Activated CD8-positive, alpha-beta memory T cell treated with anti-CD3 and anti-CD28 coated beads, Interleukin-2, amount 50 U/mL, for 1 hour (primary cell): ENCODE measurements around the gene MBNL2.

ENCODE experiments used
- DNase-seq: peaks from one replicate; pipeline ENCODE4 v3.0.0-alpha.2; 2020; ENCODE audit errors: extremely low read depth

The MBNL2 gene

GRCh38 chr13:97300871-97301270 is 78.7 kb downstream of the MBNL2 start:
- DNase-seq: no peak

- DNase-seq: no peak
Measured at GRCh38 chr13:97301382-97302095, 79.4 kb downstream of the MBNL2 start.

GRCh38 chr13:97302611-97303010 is 80.5 kb downstream of the MBNL2 start:
- DNase-seq: no peak

- DNase-seq: no peak
Measured at GRCh38 chr13:97306106-97306505, 84.0 kb downstream of the MBNL2 start.

GRCh38 chr13:97306645-97307044 is 84.5 kb downstream of the MBNL2 start:
- no peak for DNase-seq

- no peak for DNase-seq
Measured at GRCh38 chr13:97307118-97307881, 85.2 kb downstream of the MBNL2 start.

- no peak for DNase-seq
Measured at GRCh38 chr13:97307882-97308624, 85.9 kb downstream of the MBNL2 start.

GRCh38 chr13:97308735-97309429 is 86.7 kb downstream of the MBNL2 start:
- DNase-seq: no peak

- DNase-seq: no peak
Measured at GRCh38 chr13:97310809-97311436, 88.8 kb downstream of the MBNL2 start.

- no peak for DNase-seq
Measured at GRCh38 chr13:97311956-97312355, 89.8 kb downstream of the MBNL2 start.

- DNase-seq: no peak
Measured at GRCh38 chr13:97313551-97314260, 91.6 kb downstream of the MBNL2 start.

- DNase-seq: no peak
Measured at GRCh38 chr13:97316390-97316789, 94.3 kb downstream of the MBNL2 start.

GRCh38 chr13:97317933-97318332 is 95.8 kb downstream of the MBNL2 start:
- DNase-seq: no peak

GRCh38 chr13:97318532-97318931 is 96.4 kb downstream of the MBNL2 start:
- no peak for DNase-seq

- DNase-seq: no peak
Measured at GRCh38 chr13:97319113-97319720, 97.1 kb downstream of the MBNL2 start.

GRCh38 chr13:97321101-97321500 is 99.0 kb downstream of the MBNL2 start:
- DNase-seq: no peak

- no peak for DNase-seq
Measured at GRCh38 chr13:97321616-97322321, 99.6 kb downstream of the MBNL2 start.

- no peak for DNase-seq
Measured at GRCh38 chr13:97322740-97323342, 100.7 kb downstream of the MBNL2 start.

GRCh38 chr13:97324115-97324514 is 102.0 kb downstream of the MBNL2 start:
- no peak for DNase-seq
